Stimulated activated CD8-positive, alpha-beta memory T cell treated with anti-CD3 and anti-CD28 coated beads, Interleukin-15, amount 100 ng/mL, for 4 hours (primary cell): Measurements from ENCODE around the gene RNASEL.

ENCODE experiments used
- DNase-seq, 2 donors: peaks; one replicate each; pipeline ENCODE4 v3.0.0-alpha.2; 2020; ENCODE audit warnings: low read depth in 2 of 2

Gene RNASEL

DNA sequence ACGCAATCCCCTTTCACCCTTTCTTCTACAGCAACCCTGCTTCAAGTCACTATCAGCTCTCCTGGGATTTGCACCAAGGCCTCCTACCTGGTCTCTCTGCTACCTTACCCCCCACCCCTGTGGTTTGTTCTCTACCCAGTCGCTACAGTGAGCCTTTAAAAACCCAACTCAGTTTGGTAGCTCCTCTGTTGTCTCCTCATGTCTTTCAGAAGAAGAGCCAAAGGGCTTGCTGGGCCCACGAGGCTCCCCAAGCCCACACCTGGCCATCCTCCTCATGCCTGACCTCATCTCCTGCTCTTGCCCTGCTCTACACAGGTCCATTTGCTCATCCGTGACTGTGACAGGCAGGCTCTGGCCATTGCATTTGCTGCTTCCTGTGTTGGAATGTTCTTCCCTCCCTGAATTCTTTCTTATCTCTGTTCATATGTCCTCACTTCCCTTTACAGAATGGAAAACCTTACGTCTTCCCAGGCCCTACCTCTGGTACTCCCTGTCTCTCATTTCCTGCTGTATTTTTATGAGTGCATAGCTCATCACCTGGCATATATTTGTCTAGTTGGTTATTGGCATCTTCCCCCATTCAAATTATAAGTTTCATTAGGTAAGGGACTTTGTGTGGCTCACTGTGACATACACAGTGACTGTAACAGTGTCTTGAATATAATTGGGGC lies 11.8 kb upstream of the RNASEL start:
- no peak for DNase-seq

GRCh38 chr1:182600036-182600713 lies 11.1 kb upstream of the RNASEL start:
- DNase-seq, result no peak

DNA sequence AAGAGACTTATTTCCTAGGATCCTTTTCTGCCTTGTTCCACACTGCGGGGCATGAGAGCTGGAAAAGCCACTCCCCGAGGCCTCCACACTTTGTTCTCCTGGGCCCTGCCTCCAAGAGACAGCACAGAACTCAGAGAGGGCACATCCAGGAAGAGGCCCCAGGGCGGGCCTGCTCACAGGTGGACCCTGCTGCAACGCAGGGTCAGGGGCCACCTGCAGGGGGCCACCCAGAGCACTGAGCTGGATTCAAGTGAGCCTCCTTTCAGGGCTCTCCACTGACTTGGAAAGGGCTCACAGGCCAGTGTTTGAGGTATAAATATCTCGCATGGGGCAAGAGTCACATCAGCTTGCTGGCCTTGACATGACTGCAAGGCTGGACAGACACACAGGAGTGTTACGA lies 10.3 kb upstream of the RNASEL start:
- no peak for DNase-seq

GRCh38 chr1:182598296-182598695 lies 9.2 kb upstream of the RNASEL start:
- DNase-seq, result no peak

- DNase-seq, result no peak
These were observed 7.9 kb upstream of the RNASEL start for GRCh38 chr1:182596934-182597333.

- DNase-seq, result no peak
These were observed 6.7 kb upstream of the RNASEL start for GRCh38 chr1:182595641-182596240.

DNA sequence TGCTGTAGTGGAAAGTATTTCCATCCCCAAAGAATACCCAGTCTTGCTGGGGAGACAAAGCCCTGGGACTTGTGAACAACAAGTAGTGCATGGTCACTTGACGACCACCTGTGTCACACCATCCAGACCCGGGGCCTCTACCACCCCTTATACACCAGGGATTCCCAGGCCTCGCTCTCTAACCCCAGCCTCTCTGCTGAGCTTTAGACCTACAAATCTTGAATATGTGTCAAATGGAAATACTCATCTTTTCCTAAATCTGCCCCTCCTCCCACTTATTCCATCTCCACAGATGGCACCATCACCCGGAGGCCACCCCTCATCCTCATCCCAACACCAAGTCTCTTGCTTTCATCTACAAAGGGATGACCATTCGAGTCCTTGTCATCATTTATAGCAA lies 875 bp upstream of the RNASEL start:
- DNase-seq, result no peak

- no peak for DNase-seq
These were observed 464 bp upstream of the RNASEL start for GRCh38 chr1:182589520-182589919.

DNA sequence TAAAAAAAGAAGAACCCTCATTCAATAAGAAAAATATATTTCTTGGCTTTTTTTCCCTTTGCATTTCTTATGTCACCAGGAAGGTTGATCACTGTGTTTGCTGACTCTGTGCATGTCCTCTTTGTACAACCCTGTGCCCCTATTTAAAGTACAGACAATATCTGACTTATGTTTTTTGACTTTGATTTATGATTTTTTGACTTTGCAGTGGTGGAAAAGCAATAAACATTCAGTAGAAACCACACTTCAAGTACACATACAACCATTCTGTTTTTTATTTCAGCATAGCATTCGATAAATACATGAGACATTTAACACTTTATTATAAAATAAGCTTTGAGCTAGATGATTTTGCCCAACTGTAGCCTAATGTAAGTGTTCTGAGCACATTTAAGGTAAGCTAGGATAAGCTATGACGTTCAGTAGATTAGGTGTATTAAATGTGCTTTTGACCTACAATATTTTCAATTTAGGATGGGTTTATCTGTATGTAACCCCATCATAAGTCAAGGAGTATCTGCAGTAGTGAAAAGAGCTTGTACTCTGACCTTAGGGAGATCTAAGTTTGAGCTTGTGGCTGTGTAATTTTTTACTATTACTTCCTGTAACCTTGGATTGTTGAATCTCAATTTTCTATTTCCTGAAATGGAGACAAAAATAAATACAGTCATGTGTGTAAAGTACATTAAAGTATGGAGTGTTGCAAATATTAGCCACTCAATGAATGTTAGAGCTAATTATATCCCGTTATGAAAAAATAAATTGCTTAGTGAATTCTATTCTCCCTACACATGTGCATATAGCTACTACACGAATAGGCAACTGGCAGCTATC lies 1.2 kb downstream of the RNASEL start:
- DNase-seq, result no peak

GRCh38 chr1:182587093-182587492 lies 2.0 kb downstream of the RNASEL start:
- DNase-seq, result no peak

- no peak for DNase-seq
These were observed 2.7 kb downstream of the RNASEL start for GRCh38 chr1:182586380-182586779.

DNA sequence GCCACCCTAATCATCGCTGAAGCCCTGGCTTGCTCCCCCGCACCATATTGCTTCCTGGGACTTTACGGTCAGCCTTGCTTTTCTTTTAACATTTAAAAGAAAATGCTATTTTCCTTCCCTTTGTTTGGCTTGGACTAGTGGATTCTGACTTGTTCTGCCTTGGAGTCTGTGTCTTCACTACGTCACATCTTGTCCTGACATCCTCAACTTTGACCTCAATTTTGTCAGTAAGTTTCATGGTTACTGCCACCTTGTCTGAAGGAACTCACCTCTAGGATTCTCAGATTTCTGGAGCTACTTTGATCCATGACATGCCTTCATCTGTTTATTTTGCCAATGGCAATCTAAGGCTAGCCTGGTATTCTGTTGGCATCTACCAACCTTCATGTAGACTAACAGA lies 4.3 kb downstream of the RNASEL start:
- DNase-seq, result no peak

GRCh38 chr1:182580736-182581135 lies 8.3 kb downstream of the RNASEL start:
- no peak for DNase-seq

GRCh38 chr1:182575540-182576149 lies 13.4 kb downstream of the RNASEL start:
- DNase-seq, result no peak

DNA sequence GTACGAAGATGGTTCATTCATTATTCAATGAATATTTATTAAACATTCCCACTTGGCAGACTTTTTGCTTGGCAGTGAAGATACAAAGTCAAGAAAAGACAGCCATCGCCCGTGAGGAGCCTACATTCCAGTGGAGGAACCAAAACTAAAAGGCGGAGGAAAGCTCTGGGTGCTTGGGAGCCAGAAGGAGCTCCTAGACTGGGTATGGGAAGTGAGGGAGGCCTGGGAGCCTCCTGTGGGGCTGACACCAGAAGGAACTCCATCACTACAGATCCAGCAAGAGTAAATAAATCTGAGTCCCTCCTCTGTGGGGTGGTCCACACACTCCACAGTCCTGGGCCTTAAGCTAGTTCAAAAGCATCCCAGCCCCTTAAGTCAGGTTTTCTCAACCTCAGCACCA lies 14.9 kb downstream of the RNASEL start:
- DNase-seq, result no peak

GRCh38 chr1:182570611-182570970 lies 18.5 kb downstream of the RNASEL start:
- DNase-seq, result no peak

GRCh38 chr1:182569939-182570610 lies 19.0 kb downstream of the RNASEL start:
- DNase-seq, result no peak

GRCh38 chr1:182568647-182569284 lies 20.3 kb downstream of the RNASEL start:
- DNase-seq, result no peak

GRCh38 chr1:182567629-182568028 lies 21.4 kb downstream of the RNASEL start:
- no peak for DNase-seq

- no peak for DNase-seq
These were observed 23.5 kb downstream of the RNASEL start for GRCh38 chr1:182565537-182565936.

- no peak for DNase-seq
These were observed 24.6 kb downstream of the RNASEL start for GRCh38 chr1:182564406-182565004.
